IMR-90 (cell line): ENCODE results near the gene TRPC4. TPM values are rescaled to one million over a fixed set of nuclear protein-coding genes. Genes with fewer than 3 reads are reported as not detected.

Experiments
- ATAC-seq: fragments of 200-7000 bp; cut with Tn5 transposase; 2 replicates; pipeline ENCODE4 v1.9.1; 2020; ENCODE audit warnings: low read depth, mild to moderate bottlenecking, moderate library complexity
- BruUV-seq: library from RNA; stranded (reverse); fragments of 400-500 nt; replicated peaks from 2 replicates; lab custom pipeline; 2021; lab: Mats Ljungman, UMichigan
- CTCF ChIA-PET: fragments of 300-600 bp; formaldehyde crosslinking; extraction: SDS; loops from one replicate; lab custom pipeline; 2021; ENCODE audit warnings: antibody characterized with exemption; lab: Yijun Ruan, JAX
- POLR2A ChIA-PET: fragments of 300-600 bp; sonication (Branson Sonifier 250); formaldehyde crosslinking; loops from one replicate; lab custom pipeline; 2022; ENCODE audit warnings: antibody characterized with exemption; ENCODE audit not compliant: unreplicated experiment; lab: Charles Lee
- DNase-seq: peaks from one replicate; pipeline ENCODE4 v3.0.0; 2013
- H2AFZ ChIP-seq: replicated peaks from 2 replicates; pipeline ENCODE3; 2013; ENCODE audit warnings: low read length, mild to moderate bottlenecking; ENCODE audit not compliant: poor library complexity
- H2AK5ac ChIP-seq: 2 replicates; pipeline ENCODE4 v1.6.1; 2013; ENCODE audit warnings: low read depth, low read length, inconsistent platforms
- H2AK9ac ChIP-seq: replicated peaks from 2 replicates; pipeline ENCODE3; 2013; ENCODE audit warnings: mild to moderate bottlenecking, low read depth, low read length, moderate library complexity; ENCODE audit not compliant: poor library complexity
- H2BK120ac ChIP-seq: 2 replicates; pipeline ENCODE4 v1.6.1; 2013; ENCODE audit warnings: low read depth, low read length, inconsistent platforms
- H2BK15ac ChIP-seq: 3 replicates; pipeline ENCODE4 v1.6.1; 2013; ENCODE audit warnings: low read depth, low read length, inconsistent platforms
- H2BK20ac ChIP-seq: 2 replicates; pipeline ENCODE4 v1.6.1; 2013; ENCODE audit warnings: low read depth, mild to moderate bottlenecking, inconsistent platforms, low read length, moderate library complexity
- H2BK5ac ChIP-seq: 2 replicates; pipeline ENCODE4 v1.6.1; 2013; ENCODE audit warnings: mild to moderate bottlenecking, low read depth, low read length, inconsistent platforms; ENCODE audit not compliant: poor library complexity, severe bottlenecking
- H3K14ac ChIP-seq: replicated peaks from 2 replicates; pipeline ENCODE4 v1.6.1; 2013; ENCODE audit warnings: low read depth, low read length, inconsistent platforms
- H3K18ac ChIP-seq: 2 replicates; pipeline ENCODE4 v1.6.1; 2013; ENCODE audit warnings: low read depth, low read length, control low read depth
- H3K23ac ChIP-seq: 2 replicates; pipeline ENCODE4 v1.6.1; 2013; ENCODE audit warnings: low read depth, low read length, inconsistent platforms
- H3K27ac ChIP-seq: 2 replicates; pipeline ENCODE4 v1.5.1; 2013; ENCODE audit warnings: mild to moderate bottlenecking, control low read depth, low read length; ENCODE audit not compliant: insufficient read depth
- H3K27me3 ChIP-seq: 2 replicates; pipeline ENCODE4 v1.6.1; 2013; ENCODE audit warnings: low read length; ENCODE audit not compliant: control insufficient read depth, insufficient read depth
- H3K36me3 ChIP-seq: 2 replicates; pipeline ENCODE4 v1.6.1; 2013; ENCODE audit warnings: low read length, mixed read lengths; ENCODE audit not compliant: control insufficient read depth, insufficient read depth
- H3K4ac ChIP-seq: 2 replicates; pipeline ENCODE4 v1.6.1; 2013; ENCODE audit warnings: low read depth, low read length, inconsistent platforms
- H3K4me1 ChIP-seq: 2 replicates; pipeline ENCODE4 v1.6.1; 2013; ENCODE audit warnings: low read length, mixed read lengths; ENCODE audit not compliant: control insufficient read depth, insufficient read depth
- H3K4me2 ChIP-seq: 2 replicates; pipeline ENCODE4 v1.6.1; 2013; ENCODE audit warnings: low read depth, mild to moderate bottlenecking, control low read depth, low read length, moderate library complexity
- H3K4me3 ChIP-seq: 2 replicates; pipeline ENCODE4 v1.5.1; 2013; ENCODE audit warnings: low read depth, mild to moderate bottlenecking, control low read depth, low read length, moderate library complexity; ENCODE audit not compliant: insufficient read depth
- H3K56ac ChIP-seq: 2 replicates; pipeline ENCODE4 v1.6.1; 2013; ENCODE audit warnings: low read length, inconsistent platforms; ENCODE audit not compliant: insufficient read depth; ENCODE audit errors: extremely low read depth
- H3K79me1 ChIP-seq, 2 experiments: 2 replicates each; pipeline ENCODE4 v1.6.1; 2013; ENCODE audit warnings: low read length in 2 of 2, inconsistent platforms in 1 of 2, low read depth in 1 of 2
- H3K9ac ChIP-seq: 2 replicates; pipeline ENCODE4 v1.6.1; 2013; ENCODE audit warnings: low read depth, low read length, control low read depth
- H3K9me1 ChIP-seq: 2 replicates; pipeline ENCODE4 v1.6.1; 2013; ENCODE audit warnings: low read length, inconsistent platforms; ENCODE audit not compliant: insufficient read depth
- H3K9me3 ChIP-seq: 2 replicates; pipeline ENCODE4 v1.6.1; 2013; ENCODE audit warnings: low read length; ENCODE audit not compliant: control insufficient read depth, insufficient read depth
- H4K20me1 ChIP-seq: 2 replicates; pipeline ENCODE4 v1.6.1; 2013; ENCODE audit warnings: low read length, inconsistent platforms; ENCODE audit not compliant: insufficient read depth
- H4K5ac ChIP-seq: 2 replicates; pipeline ENCODE4 v1.6.1; 2013; ENCODE audit warnings: mild to moderate bottlenecking, low read depth, low read length, control low read depth
- H4K8ac ChIP-seq, 2 experiments: 2 replicates each; pipeline ENCODE4 v1.6.1; 2013; ENCODE audit warnings: low read depth in 2 of 2, low read length in 2 of 2, control low read depth in 1 of 2, inconsistent platforms in 1 of 2
- H4K91ac ChIP-seq: 2 replicates; pipeline ENCODE4 v1.6.1; 2013; ENCODE audit warnings: low read depth, low read length, inconsistent platforms; ENCODE audit not compliant: insufficient read depth
- BHLHE40 ChIP-seq: fragments of 150-350 bp; IDR thresholded peaks from 2 replicates; pipeline ENCODE4 v1.6.1; 2016; ENCODE audit warnings: mild to moderate bottlenecking, low read depth, low read length
- CEBPB ChIP-seq: IDR thresholded peaks from 2 replicates; pipeline ENCODE4 v1.6.1; 2012; ENCODE audit warnings: low read depth, low read length, improper control_type of control experiment
- CHD1 ChIP-seq: IDR thresholded peaks from 2 replicates; pipeline ENCODE4 v1.6.1; 2012; ENCODE audit warnings: low read depth, low read length, improper control_type of control experiment
- MAFK ChIP-seq: IDR thresholded peaks from 2 replicates; pipeline ENCODE4 v1.6.1; 2012; ENCODE audit warnings: low read depth, low read length, improper control_type of control experiment
- MXI1 ChIP-seq: IDR thresholded peaks from 2 replicates; pipeline ENCODE4 v1.6.1; 2012; ENCODE audit warnings: low read depth, mild to moderate bottlenecking, low read length, moderate library complexity, borderline replicate concordance
- NFE2L2 ChIP-seq: fragments of 150-350 bp; IDR thresholded peaks from 2 replicates; pipeline ENCODE4 v1.6.1; 2016; ENCODE audit warnings: low read depth, mild to moderate bottlenecking, low read length
- POLR2A ChIP-seq: IDR thresholded peaks from 2 replicates; pipeline ENCODE4 v1.6.1; 2012; ENCODE audit warnings: mild to moderate bottlenecking, low read depth, low read length
- RAD21 ChIP-seq: IDR thresholded peaks from 2 replicates; pipeline ENCODE4 v1.6.1; 2012; ENCODE audit warnings: low read length, improper control_type of control experiment
- RCOR1 ChIP-seq: IDR thresholded peaks from 2 replicates; pipeline ENCODE4 v1.6.1; 2012; ENCODE audit warnings: mild to moderate bottlenecking, low read length, improper control_type of control experiment; ENCODE audit not compliant: insufficient replicate concordance
- RFX5 ChIP-seq: IDR thresholded peaks from 2 replicates; pipeline ENCODE4 v1.8.0; 2012; ENCODE audit warnings: low read depth, mild to moderate bottlenecking, low read length, moderate library complexity
- SMC3 ChIP-seq: fragments of 150-350 bp; IDR thresholded peaks from 2 replicates; pipeline ENCODE4 v1.6.1; 2016; ENCODE audit warnings: low read depth, mild to moderate bottlenecking, antibody characterized with exemption, low read length, moderate library complexity
- WGBS, 2 experiments: methylation state at CpG; one replicate each; pipeline versions ENCODE4 v1.1.5 to v1.1.7; 2013; ENCODE audit warnings: missing lambda C conversion rate in 2 of 2; ENCODE audit not compliant: insufficient read length in 1 of 2; ENCODE audit errors: extremely low coverage in 2 of 2; 5-methylcytosine and 5-hydroxymethylcytosine counted together
- dilution Hi-C: fragments of 300-500 bp; cut with HindIII; formaldehyde crosslinking; loops from one replicate; pipeline ENCODE4 v1.14.3; 2018; ENCODE audit warnings: low sequenced_read_pairs; ENCODE audit not compliant: unreplicated experiment
- in situ Hi-C: fragments of 300-500 bp; cut with MboI; formaldehyde crosslinking; loops from 3 replicates; pipeline ENCODE4 v1.14.3; 2019; ENCODE audit warnings: low sequenced_read_pairs, inconsistent platforms, mixed read lengths
- intact Hi-C: fragments of 100-400 bp; cut with micrococcal nuclease; formaldehyde crosslinking; loops from 2 replicates; pipeline ENCODE4 v1.10.0; 2022
- polyA plus RNA-seq, 3 experiments: library from polyadenylated mRNA; depleted of rRNA; stranded (reverse); fragments of >200 nt; gene quantifications; 2 replicates each; pipeline ENCODE4 v1.2.3, GENCODE V29; 2012; ENCODE audit warnings: low replicate concordance in 1 of 3
- total RNA-seq: library from RNA; depleted of rRNA; stranded (reverse); fragments of >200 nt; gene quantifications from 2 replicates; pipeline ENCODE4 v1.2.3, GENCODE V29; 2012
- TF ChIP-seq, protein P1 (sequence below): fragments of 150-350 bp; IDR thresholded peaks from 2 replicates; pipeline ENCODE4 v1.6.1; 2016; ENCODE audit warnings: low read depth, mild to moderate bottlenecking, low read length, moderate library complexity, borderline replicate concordance
- TF ChIP-seq, protein P2 (sequence below): fragments of 150-350 bp; IDR thresholded peaks from 2 replicates; pipeline ENCODE4 v1.6.1; 2017; ENCODE audit warnings: mild to moderate bottlenecking, antibody characterized with exemption, low read length, low read depth
- TF ChIP-seq, protein P3 (sequence below): conservative IDR thresholded peaks from 2 replicates; pipeline ENCODE4 v1.5.1; 2012; ENCODE audit warnings: mild to moderate bottlenecking, low read depth, low read length, improper control_type of control experiment

TRPC4 gene
- total and polyA plus RNA-seq, 2 of the 4 experiments (the other 2 are of a cell fraction): 1.9 to 5.2 TPM

DNA sequence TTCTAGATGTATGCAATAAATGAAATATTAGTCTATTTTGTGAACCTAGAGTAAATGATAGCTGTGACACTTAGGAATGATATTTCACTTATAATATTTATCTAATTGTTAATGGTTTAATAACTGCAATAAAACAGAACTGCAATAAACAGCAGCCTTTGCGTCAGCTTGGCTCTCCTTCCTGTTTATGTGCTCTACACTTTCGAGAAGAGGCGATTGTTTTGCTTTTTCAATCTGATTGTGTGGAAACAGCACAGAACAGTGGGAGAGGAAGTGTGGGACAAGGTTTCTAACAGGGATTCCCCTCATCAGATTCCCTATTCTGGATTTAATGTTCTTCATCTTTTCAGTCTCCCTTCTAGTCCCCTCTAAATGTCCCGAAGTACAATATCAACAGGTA is 17.3 kb upstream of the TRPC4 start:
- H3K27ac ChIP-seq: no peak overlapping the region
- no peak overlapping the region for H3K4me3 ChIP-seq
- no peaks in the 10 kb centered on the region for H3K9me1 ChIP-seq
- H3K14ac ChIP-seq: no peak overlapping the region
- WGBS, 2 experiments: no CpG with 5 or more reads among the region's 4 CpGs
- no peak for DNase-seq
- H3K4ac ChIP-seq: no peak overlapping the region
- intact Hi-C loops (no loop called here), in situ Hi-C loops (no loop called here), dilution Hi-C loops (no loop called here)
- H4K20me1 ChIP-seq: no peaks in the 10 kb centered on the region
- no peak overlapping the region for H3K23ac ChIP-seq
- H2AK5ac ChIP-seq: no peak overlapping the region
- H2AK9ac ChIP-seq: no peak overlapping the region
- no peaks in the 10 kb centered on the region for H3K79me1 ChIP-seq
- no peak overlapping the region for H2BK5ac ChIP-seq
- H3K4me2 ChIP-seq: no peak overlapping the region
- no peaks in the 10 kb centered on the region for H3K36me3 ChIP-seq
- TF ChIP-seq, protein P1, sequence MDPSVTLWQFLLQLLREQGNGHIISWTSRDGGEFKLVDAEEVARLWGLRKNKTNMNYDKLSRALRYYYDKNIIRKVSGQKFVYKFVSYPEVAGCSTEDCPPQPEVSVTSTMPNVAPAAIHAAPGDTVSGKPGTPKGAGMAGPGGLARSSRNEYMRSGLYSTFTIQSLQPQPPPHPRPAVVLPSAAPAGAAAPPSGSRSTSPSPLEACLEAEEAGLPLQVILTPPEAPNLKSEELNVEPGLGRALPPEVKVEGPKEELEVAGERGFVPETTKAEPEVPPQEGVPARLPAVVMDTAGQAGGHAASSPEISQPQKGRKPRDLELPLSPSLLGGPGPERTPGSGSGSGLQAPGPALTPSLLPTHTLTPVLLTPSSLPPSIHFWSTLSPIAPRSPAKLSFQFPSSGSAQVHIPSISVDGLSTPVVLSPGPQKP: no peak
- TF ChIP-seq RAD21 (no peak), RFX5 (no peak), MAFK (no peak), CHD1 (no peak), POLR2A (no peak), RCOR1 (no peak), BHLHE40 (no peak), NFE2L2 (no peak), MXI1 (no peak), SMC3 (no peak), CEBPB (no peak)
- TF ChIP-seq, protein P2, sequence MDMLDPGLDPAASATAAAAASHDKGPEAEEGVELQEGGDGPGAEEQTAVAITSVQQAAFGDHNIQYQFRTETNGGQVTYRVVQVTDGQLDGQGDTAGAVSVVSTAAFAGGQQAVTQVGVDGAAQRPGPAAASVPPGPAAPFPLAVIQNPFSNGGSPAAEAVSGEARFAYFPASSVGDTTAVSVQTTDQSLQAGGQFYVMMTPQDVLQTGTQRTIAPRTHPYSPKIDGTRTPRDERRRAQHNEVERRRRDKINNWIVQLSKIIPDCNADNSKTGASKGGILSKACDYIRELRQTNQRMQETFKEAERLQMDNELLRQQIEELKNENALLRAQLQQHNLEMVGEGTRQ: no peak
- TF ChIP-seq, protein P3, sequence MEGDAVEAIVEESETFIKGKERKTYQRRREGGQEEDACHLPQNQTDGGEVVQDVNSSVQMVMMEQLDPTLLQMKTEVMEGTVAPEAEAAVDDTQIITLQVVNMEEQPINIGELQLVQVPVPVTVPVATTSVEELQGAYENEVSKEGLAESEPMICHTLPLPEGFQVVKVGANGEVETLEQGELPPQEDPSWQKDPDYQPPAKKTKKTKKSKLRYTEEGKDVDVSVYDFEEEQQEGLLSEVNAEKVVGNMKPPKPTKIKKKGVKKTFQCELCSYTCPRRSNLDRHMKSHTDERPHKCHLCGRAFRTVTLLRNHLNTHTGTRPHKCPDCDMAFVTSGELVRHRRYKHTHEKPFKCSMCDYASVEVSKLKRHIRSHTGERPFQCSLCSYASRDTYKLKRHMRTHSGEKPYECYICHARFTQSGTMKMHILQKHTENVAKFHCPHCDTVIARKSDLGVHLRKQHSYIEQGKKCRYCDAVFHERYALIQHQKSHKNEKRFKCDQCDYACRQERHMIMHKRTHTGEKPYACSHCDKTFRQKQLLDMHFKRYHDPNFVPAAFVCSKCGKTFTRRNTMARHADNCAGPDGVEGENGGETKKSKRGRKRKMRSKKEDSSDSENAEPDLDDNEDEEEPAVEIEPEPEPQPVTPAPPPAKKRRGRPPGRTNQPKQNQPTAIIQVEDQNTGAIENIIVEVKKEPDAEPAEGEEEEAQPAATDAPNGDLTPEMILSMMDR: no peak
- no peak overlapping the region for H4K5ac ChIP-seq
- CTCF ChIA-PET: no interaction called here
- H4K8ac ChIP-seq: no peak overlapping the region
- H2BK20ac ChIP-seq: no peak overlapping the region
- POLR2A ChIA-PET: no interaction called here
- H3K27me3 ChIP-seq: no peaks in the 10 kb centered on the region
- H4K91ac ChIP-seq: no peak overlapping the region
- H2BK120ac ChIP-seq: no peak overlapping the region
- no peaks in the 10 kb centered on the region for H3K4me1 ChIP-seq
- no peak overlapping the region for H3K9ac ChIP-seq
- no peak overlapping the region for H3K18ac ChIP-seq
- no peak overlapping the region for H2AFZ ChIP-seq
- no peak overlapping the region for H3K56ac ChIP-seq
- no peaks in the 10 kb centered on the region for H3K9me3 ChIP-seq
- ATAC-seq: no peak
- no TSS peak for BruUV-seq
- no peak overlapping the region for H2BK15ac ChIP-seq
